ENCODE measurements around the gene EMC9. TPM values are rescaled to one million over a fixed set of nuclear protein-coding genes. Genes with fewer than 3 reads are reported as not detected.

Gene EMC9
- total and polyA plus RNA-seq, 12 donors, result 21.6 to 149 (median 43.9) TPM

DNA sequence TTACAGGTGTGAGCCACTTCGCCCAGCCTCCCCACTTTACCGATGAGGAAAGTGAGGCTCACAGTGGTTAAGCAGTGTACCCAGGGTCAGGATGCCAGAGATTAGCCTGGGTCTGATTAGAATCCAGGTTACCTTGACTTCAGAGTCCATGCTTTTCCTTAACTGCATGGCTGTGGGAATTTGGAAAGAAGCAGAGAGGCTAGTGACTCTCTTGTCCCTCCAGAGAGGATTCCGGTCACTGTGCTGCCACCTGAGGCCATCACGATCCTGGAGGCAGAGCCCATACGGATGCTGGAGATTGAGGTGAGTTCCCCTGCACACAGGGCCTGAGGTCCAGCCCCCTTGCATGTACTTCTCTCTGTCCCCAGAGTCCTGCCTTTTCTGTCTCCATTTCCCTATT, 35.2 kb upstream of the EMC9 start:
- H3K27ac ChIP-seq, result no peak overlapping the region
- H3K4me1 ChIP-seq (replicated peaks in 1 of 2), result peaks cover 13 to 23% of the 10 kb centered on the region in 2 donors
- no peaks in the 10 kb centered on the region for H3K27me3 ChIP-seq
- TF ChIP-seq POLR2A (IDR thresholded peaks at IDR 0.05), result no peak
- no peak for TF ChIP-seq CTCF (IDR thresholded peaks at IDR 0.05)
- DNase-seq, result no peak
- no peak overlapping the region for H3K4me3 ChIP-seq
- 90 to 97% (median 94%) methylated on average over 5 of the region's 5 CpGs for WGBS, 4 donors
- peaks cover 0 to 50% of the 10 kb centered on the region in 2 donors for H3K36me3 ChIP-seq (replicated peaks in 1 of 2)
- H3K9me3 ChIP-seq (replicated peaks in 1 of 3), result no peaks in the 10 kb centered on the region
- intact Hi-C loops (cut with DNase I), result no loop called here

- H3K9me3 ChIP-seq (replicated peaks in 1 of 3), result no peaks in the 10 kb centered on the region
- H3K4me3 ChIP-seq, result no peak overlapping the region
- peaks cover 0 to 6% of the 10 kb centered on the region in 2 donors for H3K4me1 ChIP-seq (replicated peaks in 1 of 2)
- intact Hi-C loops (cut with DNase I), result no loop called here
- H3K27ac ChIP-seq, result no peak overlapping the region
- DNase-seq, result no peak
- WGBS, 4 donors, result 62 to 84% (median 83%) methylated on average over 5 to 20 of the region's 20 CpGs
- TF ChIP-seq POLR2A (IDR thresholded peaks at IDR 0.05) (no peak), CTCF (IDR thresholded peaks at IDR 0.05) (no peak)
- H3K36me3 ChIP-seq (replicated peaks in 1 of 2), result peaks cover 0 to 17% of the 10 kb centered on the region in 2 donors
- H3K27me3 ChIP-seq, result no peaks in the 10 kb centered on the region
These were observed 31.5 kb upstream of the EMC9 start for GRCh38 chr14:24172871-24173281.

GRCh38 chr14:24172261-24172860, 31.0 kb upstream of the EMC9 start:
- H3K4me1 ChIP-seq (replicated peaks in 1 of 2), result peaks cover 0 to 6% of the 10 kb centered on the region in 2 donors
- 59 to 70% (median 65%) methylated on average over 21 to 30 of the region's 30 CpGs for WGBS, 4 donors
- DNase-seq, result no peak
- TF ChIP-seq POLR2A (IDR thresholded peaks at IDR 0.05), result no peak
- no peak for TF ChIP-seq CTCF (IDR thresholded peaks at IDR 0.05)
- H3K36me3 ChIP-seq (replicated peaks in 1 of 2), result peaks cover 0 to 18% of the 10 kb centered on the region in 2 donors
- H3K27me3 ChIP-seq, result no peaks in the 10 kb centered on the region
- intact Hi-C loops (cut with DNase I), result no loop called here
- H3K4me3 ChIP-seq, result peak overlapping the region in 1 of 4 donors; percentile 38
- H3K27ac ChIP-seq, result peak overlapping the region in 1 of 5 donors; percentile 54
- no peaks in the 10 kb centered on the region for H3K9me3 ChIP-seq (replicated peaks in 1 of 3)

DNA sequence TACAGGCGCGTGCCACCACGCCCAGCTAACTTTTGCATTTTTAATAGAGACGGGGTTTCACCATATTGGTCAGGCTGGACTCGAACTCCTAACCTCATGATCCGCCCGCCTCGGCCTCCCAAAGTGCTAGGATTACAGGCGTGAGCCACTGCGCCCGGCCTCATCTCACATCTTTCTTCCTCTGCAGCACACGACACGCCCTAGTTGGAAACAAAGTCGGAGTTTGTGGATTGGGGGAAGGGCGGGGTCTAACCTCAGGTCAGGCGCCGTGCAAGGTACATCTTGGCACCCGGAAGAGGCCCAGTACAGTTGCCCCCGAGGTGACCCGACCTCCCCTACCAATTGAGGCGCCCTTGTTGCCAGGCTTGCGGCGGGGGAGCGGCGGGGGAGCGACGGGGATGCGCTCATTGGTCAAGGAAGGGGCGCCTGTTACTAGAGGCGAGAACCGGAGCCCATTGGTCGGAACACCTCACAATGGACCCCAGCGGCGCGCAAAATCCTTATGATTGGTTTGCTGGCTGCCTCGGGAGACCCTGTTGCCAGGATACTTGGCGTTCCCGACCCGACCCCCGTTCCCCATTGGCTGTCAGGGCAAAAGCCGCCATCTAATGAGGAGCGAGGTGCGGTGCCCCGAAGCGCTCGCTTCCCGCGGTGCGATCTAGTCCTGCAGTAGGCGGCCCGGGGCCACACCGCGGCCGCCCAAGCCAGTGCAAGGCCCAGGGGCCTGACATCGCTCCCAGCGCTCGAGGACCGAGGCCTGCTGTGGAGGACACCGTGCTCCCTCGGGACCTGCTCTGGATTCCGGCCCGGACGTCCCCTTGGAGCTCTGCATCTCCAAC, 30.2 kb upstream of the EMC9 start, which contains the start of gene REC8:
Gene REC8, plus strand, starts transcription at position 659 of the 839 bp plus-strand sequence. CDS start 473 bp downstream, outside the sequence.
- 14 to 31% (median 26%) methylated on average over 21 to 63 of the region's 63 CpGs for WGBS, 4 donors
- TF ChIP-seq POLR2A (IDR thresholded peaks at IDR 0.05), result no peak
- TF ChIP-seq CTCF (IDR thresholded peaks at IDR 0.05), result no peak
- DNase-seq, result peak; percentile 69 to 98 (median 81)
- no peaks in the 10 kb centered on the region for H3K27me3 ChIP-seq
- H3K4me1 ChIP-seq (replicated peaks in 1 of 2), result peaks cover 0 to 6% of the 10 kb centered on the region in 2 donors
- H3K9me3 ChIP-seq (replicated peaks in 1 of 3), result no peaks in the 10 kb centered on the region
- H3K27ac ChIP-seq, result peak within 1 kb of the TSS in 2 of 5 donors; percentile 45 to 54
- intact Hi-C loops (cut with DNase I), result no loop called here
- H3K4me3 ChIP-seq, result peak within 1 kb of the TSS in 1 of 4 donors; percentile 38
- peaks cover 0 to 18% of the 10 kb centered on the region in 2 donors for H3K36me3 ChIP-seq (replicated peaks in 1 of 2)

Measured in adrenal gland (tissue), 12 donors.